Smooth muscle cell (in vitro differentiated cells): ENCODE data around the gene VPS37D. TPM values are rescaled to one million over a fixed set of nuclear protein-coding genes. Genes with fewer than 3 reads are reported as not detected.
A peak's percentile ranks its signal among the peaks of the same experiment; 100 is the strongest.
"Not testable (repeated sequence)": the region's sequence is repeated elsewhere in the genome, so short reads cannot be mapped to it uniquely, and the experiment has no call there.

Experiments used
- DNase-seq: peaks from one replicate; lab custom pipeline; 2025; ENCODE audit not compliant: unreplicated experiment; lab: John Stamatoyannopoulos, UW
- H2AFZ ChIP-seq: fragments of 200-600 bp; sonication (generic); 2 replicates; pipeline ENCODE4 v1.6.0; 2016; ENCODE audit warnings: antibody characterized with exemption, low read depth, mild to moderate bottlenecking
- H3F3A ChIP-seq: fragments of 200-600 bp; sonication (generic); 2 replicates; pipeline ENCODE4 v1.6.0; 2017; ENCODE audit warnings: antibody characterized with exemption, low read depth
- H3K27ac ChIP-seq: fragments of 200-600 bp; sonication (generic); 2 replicates; pipeline ENCODE4 v1.5.1; 2016; ENCODE audit warnings: low read depth, mild to moderate bottlenecking
- H3K27me3 ChIP-seq: fragments of 200-600 bp; sonication (generic); 2 replicates; pipeline ENCODE4 v1.6.1; 2016; ENCODE audit warnings: low read depth, mild to moderate bottlenecking
- H3K36me3 ChIP-seq: fragments of 200-600 bp; sonication (generic); 2 replicates; pipeline ENCODE4 v1.5.1; 2016; ENCODE audit warnings: low read depth
- H3K4me1 ChIP-seq: fragments of 200-600 bp; sonication (generic); 2 replicates; pipeline ENCODE4 v1.5.1; 2016; ENCODE audit warnings: low read depth
- H3K4me2 ChIP-seq: fragments of 200-600 bp; sonication (generic); 2 replicates; pipeline ENCODE4 v1.6.0; 2016; ENCODE audit warnings: mild to moderate bottlenecking
- H3K4me3 ChIP-seq: fragments of 200-600 bp; sonication (generic); 2 replicates; pipeline ENCODE4 v1.5.1; 2016; ENCODE audit warnings: mild to moderate bottlenecking
- H3K79me2 ChIP-seq: fragments of 200-600 bp; sonication (generic); 2 replicates; pipeline ENCODE4 v1.6.0; 2016; ENCODE audit warnings: low read depth, mild to moderate bottlenecking
- H3K9ac ChIP-seq: fragments of 200-600 bp; sonication (generic); 2 replicates; pipeline ENCODE4 v1.6.0; 2016; ENCODE audit warnings: low read depth
- H3K9me3 ChIP-seq: fragments of 200-600 bp; sonication (generic); replicated peaks from 2 replicates; pipeline ENCODE4 v1.5.1; 2016; ENCODE audit warnings: low read depth
- H4K20me1 ChIP-seq: fragments of 200-600 bp; sonication (generic); 2 replicates; pipeline ENCODE4 v1.6.0; 2016; ENCODE audit warnings: low read depth
- CTCF ChIP-seq: fragments of 200-600 bp; sonication (generic); IDR thresholded peaks from 2 replicates; pipeline ENCODE4 v1.5.1; 2017; ENCODE audit warnings: borderline replicate concordance, mild to moderate bottlenecking, antibody characterized with exemption; ENCODE audit not compliant: insufficient read depth, poor library complexity, severe bottlenecking
- WGBS: methylation state at CpG from one replicate; pipeline ENCODE4 v1.1.7; 2016; ENCODE audit warnings: low lambda C conversion rate; 5-methylcytosine and 5-hydroxymethylcytosine counted together
- microRNA counts: library from miRNA; unstranded; fragments of <30 nt; microRNA quantifications from one replicate; lab custom pipeline; 2016
- microRNA-seq: library from miRNA; unstranded; fragments of <30 nt; microRNA quantifications from one replicate; pipeline ENCODE4, GENCODE V29; 2016; ENCODE audit warnings: borderline number of aligned reads
- polyA plus RNA-seq: library from polyadenylated mRNA; unstranded; fragments of >200 nt; fragmentation: Nextera tagmentation; extraction: Ambion mirVana; gene quantifications from 2 replicates; pipeline ENCODE4 v1.2.1, GENCODE V29; 2016
- small RNA-seq: library from RNA; depleted of rRNA; stranded (forward); fragments of <200 nt; gene quantifications from one replicate; pipeline ENCODE3, GENCODE V24; 2014
- total RNA-seq: library from RNA; depleted of rRNA; stranded (reverse); fragments of >200 nt; gene quantifications from 2 replicates; pipeline ENCODE4 v1.2.3, GENCODE V29; 2014

Gene VPS37D
- total and polyA plus RNA-seq, 2 experiments from 2014 or later = 7.1 to 8.7 TPM

- peak; percentile 45 for DNase-seq
- Histone ChIP-seq H3K27me3 (no peaks in the 10 kb centered on the region), H3K79me2 (peaks cover 21% of the 10 kb centered on the region), H3F3A (peaks cover 4% of the 10 kb centered on the region), H3K27ac (no peak within 1 kb of the TSS), H3K9ac (peak within 1 kb of the TSS; percentile 78), H3K4me2 (peak within 1 kb of the TSS; percentile 90), H3K4me3 (peak within 1 kb of the TSS; percentile 77), H4K20me1 (peaks cover 43% of the 10 kb centered on the region), H3K36me3 (no peaks in the 10 kb centered on the region), H2AFZ (no peak within 1 kb of the TSS), H3K4me1 (no peaks in the 10 kb centered on the region), H3K9me3 (no peaks in the 10 kb centered on the region)
- WGBS = 3% methylated on average over 77 of the region's 96 CpGs
- TF ChIP-seq CTCF = no peak
Measured at GRCh38 chr7:73718905-73719805, 51.5 kb downstream of the VPS37D start, which contains the start of gene STX1A. Gene STX1A (minus strand): TSS chr7:73719669. CDS start chr7:73719631, 38 bp downstream.

- Histone ChIP-seq H2AFZ (no peak overlapping the region), H3K9me3 (no peaks in the 10 kb centered on the region), H3F3A (peaks cover 2% of the 10 kb centered on the region), H3K36me3 (no peaks in the 10 kb centered on the region), H4K20me1 (peaks cover 36% of the 10 kb centered on the region), H3K27ac (no peak overlapping the region), H3K27me3 (no peaks in the 10 kb centered on the region), H3K9ac (no peak overlapping the region), H3K4me3 (peak overlapping the region; percentile 48), H3K4me1 (no peaks in the 10 kb centered on the region), H3K4me2 (peak overlapping the region; percentile 84), H3K79me2 (peaks cover 21% of the 10 kb centered on the region)
- no peak for DNase-seq
- TF ChIP-seq CTCF = no peak
- 9% methylated on average over 16 of the region's 16 CpGs for WGBS
Measured at GRCh38 chr7:73719806-73720169, 52.2 kb downstream of the VPS37D start.

- H3K36me3 ChIP-seq, H3F3A ChIP-seq, H3K4me3 ChIP-seq, H3K27ac ChIP-seq, H3K27me3 ChIP-seq, H2AFZ ChIP-seq, H3K9ac ChIP-seq, H3K9me3 ChIP-seq, H3K4me2 ChIP-seq, DNase-seq, H3K4me1 ChIP-seq: not testable (repeated sequence)
- WGBS = 95% methylated on average over 9 of the region's 9 CpGs
- Histone ChIP-seq H3K79me2 (peaks cover 21% of the 10 kb centered on the region), H4K20me1 (peaks cover 30% of the 10 kb centered on the region)
Measured at GRCh38 chr7:73720443-73720842, 52.8 kb downstream of the VPS37D start.

GRCh38 chr7:73721377-73721817, 53.8 kb downstream of the VPS37D start:
- Histone ChIP-seq H4K20me1 (peaks cover 22% of the 10 kb centered on the region), H3K4me1 (no peaks in the 10 kb centered on the region), H3K4me3 (no peak overlapping the region), H3K4me2 (no peak overlapping the region), H3K9me3 (no peaks in the 10 kb centered on the region), H3K36me3 (no peaks in the 10 kb centered on the region), H3K27me3 (no peaks in the 10 kb centered on the region), H3K9ac (no peak overlapping the region), H2AFZ (no peak overlapping the region), H3K27ac (no peak overlapping the region), H3K79me2 (peaks cover 18% of the 10 kb centered on the region), H3F3A (no peaks in the 10 kb centered on the region)
- 92% methylated on average over 3 of the region's 3 CpGs for whole genome bisulfite sequencing
- no peak for TF ChIP-seq CTCF
- DNase-seq = no peak

MicroRNAs encoded within 50 kb of the gene (microRNA counts, 767-probe panel; counts per million panel counts)
- microRNA hsa-miR-4284 (lab: Ali Mortazavi, UCI) = 183 counts per million

Small RNAs within 50 kb of the gene (microRNA-seq; reads per million reads assigned to microRNA genes)
- gene MIR4284 = not detected

Small RNAs within 50 kb of the gene (small RNA-seq; reads per million reads assigned to genes)
- not detected for gene MIR4284

Other genes starting within 250 kb of the VPS37D start
- gene FZD9, start 234.1 kb upstream of the VPS37D start, total RNA-seq = 0.58 and 1.3 TPM in 2 replicates
- 1.6 and 3.3 TPM in 2 replicates for gene FZD9, start 234.1 kb upstream of the VPS37D start, polyA plus RNA-seq
- gene BAZ1B, start 145.5 kb upstream of the VPS37D start, total RNA-seq = 43.9 and 48.8 TPM in 2 replicates
- gene BAZ1B, start 145.5 kb upstream of the VPS37D start, polyA plus RNA-seq = 20.1 and 23.9 TPM in 2 replicates
- 16.0 and 31.9 TPM in 2 replicates for gene BCL7B, start 110.1 kb upstream of the VPS37D start, total RNA-seq
- gene BCL7B, start 110.1 kb upstream of the VPS37D start, polyA plus RNA-seq = 30.7 and 37.9 TPM in 2 replicates
- 62.4 and 78.5 TPM in 2 replicates for gene TBL2, start 89.3 kb upstream of the VPS37D start, total RNA-seq
- gene TBL2, start 89.3 kb upstream of the VPS37D start, polyA plus RNA-seq = 57.7 and 67.6 TPM in 2 replicates
- gene MLXIPL, start 43.3 kb upstream of the VPS37D start, total RNA-seq = not detected in 2 replicates
- gene MLXIPL, start 43.3 kb upstream of the VPS37D start, polyA plus RNA-seq = 0.32 TPM in 1 of 2 replicates, not detected in the other
- 1.2 and 1.4 TPM in 2 replicates for gene DNAJC30, start 15.6 kb downstream of the VPS37D start, total RNA-seq
- gene DNAJC30, start 15.6 kb downstream of the VPS37D start, polyA plus RNA-seq = 4.6 and 6.2 TPM in 2 replicates
- 35.6 and 43.0 TPM in 2 replicates for gene BUD23, start 15.8 kb downstream of the VPS37D start, total RNA-seq
- gene BUD23, start 15.8 kb downstream of the VPS37D start, polyA plus RNA-seq = 114 and 116 TPM in 2 replicates
- 14.3 and 18.3 TPM in 2 replicates for gene STX1A, start 51.8 kb downstream of the VPS37D start, total RNA-seq
- gene STX1A, start 51.8 kb downstream of the VPS37D start, polyA plus RNA-seq = 7.5 and 18.0 TPM in 2 replicates
- gene ABHD11, start 71.0 kb downstream of the VPS37D start, total RNA-seq = 3.4 and 16.5 TPM in 2 replicates
- 14.1 and 19.9 TPM in 2 replicates for gene ABHD11, start 71.0 kb downstream of the VPS37D start, polyA plus RNA-seq
- not detected in 2 replicates for gene CLDN3, start 102.4 kb downstream of the VPS37D start, total RNA-seq
- 0.16 and 1.8 TPM in 2 replicates for gene CLDN3, start 102.4 kb downstream of the VPS37D start, polyA plus RNA-seq
- gene CLDN4, start 163.2 kb downstream of the VPS37D start, total RNA-seq = 83.7 and 109 TPM in 2 replicates
- 63.5 and 429 TPM in 2 replicates for gene CLDN4, start 163.2 kb downstream of the VPS37D start, polyA plus RNA-seq
- gene METTL27, start 174.7 kb downstream of the VPS37D start, total RNA-seq = 0.22 and 0.54 TPM in 2 replicates
- gene METTL27, start 174.7 kb downstream of the VPS37D start, polyA plus RNA-seq = 4.1 and 4.5 TPM in 2 replicates
- gene TMEM270, start 193.3 kb downstream of the VPS37D start, total RNA-seq = not detected in 2 replicates
- gene TMEM270, start 193.3 kb downstream of the VPS37D start, polyA plus RNA-seq = not detected in 2 replicates